Coronary artery (tissue), 2 donors: ENCODE data around the gene APC2.
"Not testable (repeated sequence)": the region's sequence is repeated elsewhere in the genome, so short reads cannot be mapped to it uniquely, and the experiment has no call there.

Experiments used
- DNase-seq: peaks from one replicate; pipeline ENCODE4 v3.0.0-alpha.2; 2017; ENCODE audit warnings: low spot score
- H3K27ac ChIP-seq, 2 donors: fragments of 200-600 bp; sonication (generic); one replicate each; pipeline ENCODE4 v1.5.1; 2016 to 2019
- H3K4me3 ChIP-seq: fragments of 200-600 bp; sonication (generic); 2 replicates; pipeline ENCODE4 v1.5.1; 2016; ENCODE audit warnings: mild to moderate bottlenecking, moderate library complexity
- CTCF ChIP-seq: fragments of 200-600 bp; sonication (generic); IDR thresholded peaks from one replicate; pipeline ENCODE4 v1.5.1; 2019; ENCODE audit warnings: antibody characterized with exemption

Gene APC2

GRCh38 chr19:1473085-1473851 is 23.3 kb downstream of the APC2 start:
- no peak overlapping the region for H3K27ac ChIP-seq

GRCh38 chr19:1474011-1474764 is 24.3 kb downstream of the APC2 start:
- H3K4me3 ChIP-seq: no peak overlapping the region
- H3K27ac ChIP-seq: no peak overlapping the region
- no peak for TF ChIP-seq CTCF
- no peak for DNase-seq

More at GRCh38 chr19:1473085-1473851, 23.3 kb downstream of the APC2 start:
- no peak for DNase-seq
- H3K4me3 ChIP-seq: no peak overlapping the region
- no peak for TF ChIP-seq CTCF

- no peak overlapping the region for H3K4me3 ChIP-seq
- no peak overlapping the region for H3K27ac ChIP-seq
- no peak for TF ChIP-seq CTCF
- DNase-seq: no peak
Observed at GRCh38 chr19:1474765-1475351, 24.9 kb downstream of the APC2 start.

GRCh38 chr19:1475751-1476437 is 26.0 kb downstream of the APC2 start:
- no peak overlapping the region for H3K4me3 ChIP-seq
- DNase-seq: no peak
- no peak overlapping the region for H3K27ac ChIP-seq
- no peak for TF ChIP-seq CTCF

GRCh38 chr19:1477056-1477455 is 27.1 kb downstream of the APC2 start:
- not testable (repeated sequence) for H3K27ac ChIP-seq, DNase-seq, H3K4me3 ChIP-seq

GRCh38 chr19:1478934-1479707 is 29.2 kb downstream of the APC2 start, which contains the start of gene C19orf25:
TSS of gene C19orf25 (minus strand) at chr19:1479215. CDS start at chr19:1478903, 312 bp downstream.
- H3K4me3 ChIP-seq: peak within 1 kb of the TSS; percentile 90
- peak within 1 kb of the TSS; percentile 41 to 82 for H3K27ac ChIP-seq
- TF ChIP-seq CTCF: no peak
- DNase-seq: peak; percentile 95
